Astrocyte of the cerebellum (primary cell): ENCODE results near the gene CSNK1D.

Source experiments
- DNase-seq: peaks from one replicate; pipeline ENCODE4 v3.0.0-alpha.2; 2011; ENCODE audit warnings: low read depth
- H3K4me3 ChIP-seq: 2 replicates; pipeline ENCODE4 v1.5.1; 2011; ENCODE audit warnings: mild to moderate bottlenecking, low read depth, low read length, moderate library complexity
- in situ Hi-C: cut with HindIII; loops from 2 replicates; pipeline ENCODE4 v1.10.0; 2017; ENCODE audit warnings: low sequenced_read_pairs
- TF ChIP-seq, protein P1 (sequence below): IDR thresholded peaks from 2 replicates; pipeline ENCODE4 v1.5.1; 2012; ENCODE audit warnings: low read length, low read depth, moderate library complexity, mild to moderate bottlenecking; ENCODE audit errors: missing control alignments

CSNK1D gene

DNA sequence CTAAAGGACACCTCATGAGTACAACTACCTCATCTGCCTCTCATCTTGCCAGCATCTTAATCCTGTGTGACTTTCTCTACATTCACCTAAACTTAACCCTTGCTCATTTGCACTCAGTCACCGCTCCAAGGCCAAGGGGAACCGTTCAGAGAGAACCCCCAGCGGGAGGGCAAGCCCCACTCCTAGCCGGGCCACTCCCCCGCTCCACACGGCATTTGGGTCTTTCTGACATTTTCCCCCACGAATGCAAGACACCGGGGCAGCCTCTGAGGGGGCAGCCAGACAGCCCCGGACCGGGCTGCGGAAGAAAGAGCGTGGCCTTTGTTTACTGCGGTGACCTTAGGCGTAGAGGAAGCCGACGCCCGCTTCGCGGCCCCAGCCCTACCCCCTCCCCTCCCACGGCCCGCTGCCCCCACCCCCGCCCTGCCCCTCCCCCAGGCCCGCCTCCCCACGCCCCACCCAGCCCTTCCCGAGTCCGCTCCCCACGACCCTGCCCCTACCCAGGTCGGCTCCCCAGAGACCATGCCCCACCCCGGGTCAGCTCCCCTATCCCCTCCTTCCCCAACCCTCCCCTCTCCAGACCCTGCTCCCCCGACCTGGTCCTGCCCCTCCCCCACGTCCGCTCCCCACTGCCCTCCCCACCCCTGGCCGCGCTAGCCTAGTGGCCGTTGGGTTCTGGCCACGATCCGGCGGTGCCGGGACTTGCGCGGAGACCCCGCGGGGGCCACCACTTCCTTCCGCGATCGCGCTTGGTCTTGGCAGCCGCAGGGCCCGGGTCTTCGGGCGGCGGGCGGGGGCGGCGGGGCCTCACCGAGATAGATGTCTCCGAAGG is 789 bp downstream of the CSNK1D start:
- DNase-seq, result no peak
- in situ Hi-C loops, result no loop called here
- H3K4me3 ChIP-seq, result peak overlapping the region; percentile 55
- TF ChIP-seq, protein P1, sequence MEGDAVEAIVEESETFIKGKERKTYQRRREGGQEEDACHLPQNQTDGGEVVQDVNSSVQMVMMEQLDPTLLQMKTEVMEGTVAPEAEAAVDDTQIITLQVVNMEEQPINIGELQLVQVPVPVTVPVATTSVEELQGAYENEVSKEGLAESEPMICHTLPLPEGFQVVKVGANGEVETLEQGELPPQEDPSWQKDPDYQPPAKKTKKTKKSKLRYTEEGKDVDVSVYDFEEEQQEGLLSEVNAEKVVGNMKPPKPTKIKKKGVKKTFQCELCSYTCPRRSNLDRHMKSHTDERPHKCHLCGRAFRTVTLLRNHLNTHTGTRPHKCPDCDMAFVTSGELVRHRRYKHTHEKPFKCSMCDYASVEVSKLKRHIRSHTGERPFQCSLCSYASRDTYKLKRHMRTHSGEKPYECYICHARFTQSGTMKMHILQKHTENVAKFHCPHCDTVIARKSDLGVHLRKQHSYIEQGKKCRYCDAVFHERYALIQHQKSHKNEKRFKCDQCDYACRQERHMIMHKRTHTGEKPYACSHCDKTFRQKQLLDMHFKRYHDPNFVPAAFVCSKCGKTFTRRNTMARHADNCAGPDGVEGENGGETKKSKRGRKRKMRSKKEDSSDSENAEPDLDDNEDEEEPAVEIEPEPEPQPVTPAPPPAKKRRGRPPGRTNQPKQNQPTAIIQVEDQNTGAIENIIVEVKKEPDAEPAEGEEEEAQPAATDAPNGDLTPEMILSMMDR, result no peak

DNA sequence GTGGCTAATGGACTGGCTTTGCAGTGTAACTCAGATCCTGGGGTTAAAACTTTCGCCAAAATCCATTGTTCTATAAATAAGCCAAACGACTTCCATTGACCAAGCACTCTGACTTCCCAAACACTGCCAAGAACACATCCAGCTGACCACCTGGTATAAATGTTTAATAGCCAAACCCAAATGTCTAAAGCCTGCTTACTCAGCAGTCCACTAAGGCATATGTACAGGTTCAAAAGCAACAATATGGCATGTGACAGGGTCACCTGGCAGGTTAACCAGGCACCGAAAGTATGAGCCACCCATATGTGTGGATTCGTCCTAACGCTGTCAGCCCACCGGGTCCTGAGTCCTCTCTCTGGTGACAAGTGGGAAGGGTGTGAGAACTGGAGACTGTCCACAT is 2.1 kb downstream of the CSNK1D start:
- DNase-seq, result no peak
- in situ Hi-C loops, result no loop called here
- H3K4me3 ChIP-seq, result peak overlapping the region; percentile 55
- TF ChIP-seq, protein P1, result no peak

DNA sequence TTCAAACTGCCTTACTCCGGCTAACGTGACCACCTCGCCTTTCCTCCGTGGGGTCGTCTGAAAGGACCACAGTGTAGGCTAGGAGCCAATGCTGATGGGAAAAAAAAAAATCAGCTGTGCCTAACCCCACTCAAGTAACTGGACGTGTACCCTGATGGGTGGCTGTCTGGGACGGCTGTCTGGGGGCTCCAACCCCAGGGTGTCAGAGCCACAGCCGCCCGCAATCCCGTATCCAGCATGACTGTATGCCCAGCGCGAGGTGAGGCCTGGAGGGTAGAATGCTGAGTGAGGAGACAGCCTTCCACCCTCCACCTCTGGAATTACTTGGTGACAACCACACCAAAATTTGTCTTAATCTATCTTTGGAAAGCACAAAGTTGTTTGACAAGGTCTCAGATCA is 2.8 kb downstream of the CSNK1D start:
- DNase-seq, result no peak
- H3K4me3 ChIP-seq, result no peak overlapping the region
- TF ChIP-seq, protein P1, result no peak
- in situ Hi-C loops, result no loop called here

DNA sequence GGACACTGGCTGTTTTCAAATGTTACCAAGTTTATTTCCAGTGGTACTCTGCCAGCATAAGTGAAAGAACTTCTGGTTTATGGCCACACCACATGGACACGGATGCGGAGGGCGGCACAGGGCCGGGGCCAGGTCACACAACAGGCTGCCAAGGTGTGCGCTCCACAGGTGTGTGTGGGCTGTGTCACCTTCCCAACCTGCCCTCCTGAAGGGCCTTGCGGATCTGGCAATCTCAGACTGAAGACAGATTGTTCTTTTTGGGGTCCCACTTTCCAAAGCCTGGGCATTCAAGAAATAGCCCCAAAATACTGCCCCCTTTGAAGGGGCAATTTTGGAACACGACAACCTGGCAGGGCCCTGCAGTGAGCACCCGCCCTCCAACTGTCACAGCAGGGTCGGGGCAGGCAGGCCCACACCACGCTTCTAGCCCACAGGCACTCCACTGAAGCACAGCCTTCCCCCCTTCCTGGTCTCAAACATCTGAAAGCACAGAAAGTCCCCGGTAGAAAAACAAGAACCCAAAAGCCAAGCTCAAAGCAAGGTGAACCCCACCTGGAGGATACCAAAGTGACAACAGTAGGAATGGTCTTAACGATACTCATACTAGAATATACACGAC is 3.5 kb downstream of the CSNK1D start:
- H3K4me3 ChIP-seq, result no peak overlapping the region
- TF ChIP-seq, protein P1, result no peak
- in situ Hi-C loops, result no loop called here

DNA sequence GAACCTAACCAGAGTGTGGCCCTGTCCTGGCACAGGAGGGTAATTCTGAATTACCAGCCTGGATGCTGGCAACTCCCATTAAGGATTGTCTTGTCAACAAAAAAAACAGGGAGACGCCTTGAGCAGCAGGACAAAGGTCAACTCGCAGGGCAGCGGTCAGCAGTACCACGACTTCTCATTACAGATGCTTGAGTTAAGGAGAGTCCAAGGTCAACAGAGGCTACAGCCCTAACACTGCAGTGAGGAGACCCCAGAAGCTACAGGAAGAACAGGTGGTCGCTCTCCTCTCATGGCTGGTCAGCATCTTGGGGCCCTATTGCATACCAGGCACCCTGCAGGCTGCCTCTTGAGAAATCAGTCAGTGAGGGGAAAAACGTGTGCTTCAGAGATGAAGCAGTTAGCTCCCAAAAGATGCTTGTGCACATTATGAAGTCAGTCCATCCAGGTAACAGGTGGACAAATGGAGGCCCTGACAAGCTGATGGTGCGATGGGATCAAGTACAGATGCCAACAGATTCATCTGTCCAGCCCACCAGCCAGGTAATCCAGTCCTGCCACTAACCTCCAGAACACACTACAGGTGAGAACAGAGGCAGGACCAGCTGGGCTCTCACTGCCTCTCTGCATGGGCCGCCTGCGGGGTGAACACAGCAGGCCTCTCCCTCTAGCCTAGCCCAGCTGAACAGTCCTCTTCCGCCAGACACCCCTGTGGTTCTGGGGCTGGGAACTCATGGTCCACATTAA is 4.2 kb downstream of the CSNK1D start:
- TF ChIP-seq, protein P1, result no peak
- DNase-seq, result no peak
- no peak overlapping the region for H3K4me3 ChIP-seq
- in situ Hi-C loops, result no loop called here

More for the DNA sequence above, 3.5 kb downstream of the CSNK1D start:
- DNase-seq, result no peak

DNA sequence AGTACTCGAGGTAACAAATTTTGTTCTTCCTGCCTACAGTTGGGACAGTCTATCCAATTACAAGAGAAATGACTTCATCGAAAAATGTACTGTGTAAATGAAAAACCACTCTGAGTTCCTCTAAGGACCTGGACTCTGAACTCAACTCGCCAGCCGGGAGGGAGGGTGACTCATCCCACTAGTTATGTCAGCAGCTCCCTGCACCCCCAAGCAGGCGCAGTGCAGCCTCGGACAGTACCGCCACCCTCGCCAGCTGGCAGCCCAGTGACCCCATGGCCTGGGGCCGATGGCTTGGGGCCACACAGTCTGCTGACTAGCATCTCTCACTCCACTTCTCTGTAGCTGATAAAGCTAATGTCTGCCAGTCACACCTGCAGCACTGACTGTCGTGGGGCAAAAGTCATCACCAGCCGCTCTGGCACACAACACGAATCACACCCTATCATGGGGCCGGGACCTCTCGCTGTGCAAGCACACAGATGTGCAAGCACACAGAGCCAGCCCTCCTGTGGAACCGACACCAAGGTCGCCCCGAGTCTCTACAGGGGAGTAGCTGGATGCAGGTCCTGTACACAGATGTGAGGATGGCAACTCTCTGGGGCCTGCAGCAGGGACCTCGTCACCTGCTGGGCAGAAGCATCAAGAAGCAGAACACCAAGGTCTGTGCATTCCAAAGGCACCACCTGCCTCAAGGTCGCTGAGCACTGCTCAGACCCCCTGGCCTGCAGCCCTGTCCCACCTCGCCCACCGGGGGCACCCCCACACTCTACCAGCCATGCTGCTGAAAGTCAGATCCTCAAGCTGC is 5.7 kb downstream of the CSNK1D start:
- DNase-seq, result peak; percentile 88
- no peak overlapping the region for H3K4me3 ChIP-seq

More for the DNA sequence above, 5.7 kb downstream of the CSNK1D start:
- in situ Hi-C loops, result no loop called here
- TF ChIP-seq, protein P1, result no peak
